GM08714 (cell line): ENCODE data around the gene DNAJC1.
"Not testable (repeated sequence)": the region's sequence is repeated elsewhere in the genome, so short reads cannot be mapped to it uniquely, and the experiment has no call there.

ENCODE experiments used
- H3K4me3 ChIP-seq: fragments of 200-500 bp; sonication (Bioruptor generic); 2 replicates; pipeline ENCODE4 v1.5.1; 2014; ENCODE audit warnings: mild to moderate bottlenecking, low read length, inconsistent platforms
- ZNF274 ChIP-seq: IDR thresholded peaks from 2 replicates; pipeline ENCODE4 v1.6.1; 2012; ENCODE audit warnings: mild to moderate bottlenecking, low read depth, low read length

Gene DNAJC1

GRCh38 chr10:22022257-22023032 is 18.9 kb upstream of the DNAJC1 start:
- TF ChIP-seq ZNF274, result no peak
- H3K4me3 ChIP-seq, result no peak overlapping the region

DNA sequence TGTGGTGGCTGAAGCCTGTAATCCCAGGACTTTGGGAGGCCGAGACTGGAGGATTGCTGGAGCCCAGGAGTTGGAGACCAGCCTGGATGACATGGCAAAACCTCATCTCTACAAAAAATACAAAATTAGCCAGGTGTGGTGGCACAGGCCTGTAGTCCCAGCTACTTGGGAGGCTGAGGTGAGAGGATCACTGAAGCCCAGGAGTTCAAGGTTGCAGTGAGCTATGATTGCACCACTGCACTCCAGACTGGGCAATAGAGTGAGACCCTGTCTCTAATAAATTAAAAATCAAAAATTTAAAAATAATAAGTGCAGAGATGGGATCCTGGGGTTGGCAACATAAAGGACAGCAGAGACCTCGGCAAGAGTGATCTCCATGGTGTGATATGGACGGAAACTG is 17.6 kb upstream of the DNAJC1 start:
- not testable (repeated sequence) for H3K4me3 ChIP-seq

GRCh38 chr10:22017283-22018020 is 13.9 kb upstream of the DNAJC1 start:
- no peak for TF ChIP-seq ZNF274

GRCh38 chr10:22016046-22016705 is 12.6 kb upstream of the DNAJC1 start:
- TF ChIP-seq ZNF274, result no peak
- no peak overlapping the region for H3K4me3 ChIP-seq

More at GRCh38 chr10:22017283-22018020, 13.9 kb upstream of the DNAJC1 start:
- no peak overlapping the region for H3K4me3 ChIP-seq

GRCh38 chr10:22010973-22011408 is 7.5 kb upstream of the DNAJC1 start:
- no peak for TF ChIP-seq ZNF274
- no peak overlapping the region for H3K4me3 ChIP-seq

DNA sequence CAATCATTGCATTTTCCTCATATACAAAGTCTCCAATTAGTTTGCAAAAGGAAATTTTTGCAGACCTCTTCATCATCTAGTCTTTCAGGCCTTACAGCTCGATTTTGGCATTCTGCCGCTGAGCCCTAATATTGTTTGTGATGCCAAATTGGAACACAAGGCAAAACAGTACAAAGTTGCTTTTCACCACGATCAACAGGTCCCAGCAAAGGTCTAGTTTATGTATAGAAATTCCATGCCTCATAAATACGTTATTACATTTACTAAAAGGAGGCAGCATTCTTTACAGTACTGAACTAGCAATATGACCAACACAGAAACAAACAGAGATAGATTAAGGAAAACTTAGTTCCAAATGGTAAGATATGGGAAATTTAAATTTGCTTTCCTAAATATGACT is 7.0 kb upstream of the DNAJC1 start:
- no peak overlapping the region for H3K4me3 ChIP-seq
- no peak for TF ChIP-seq ZNF274

DNA sequence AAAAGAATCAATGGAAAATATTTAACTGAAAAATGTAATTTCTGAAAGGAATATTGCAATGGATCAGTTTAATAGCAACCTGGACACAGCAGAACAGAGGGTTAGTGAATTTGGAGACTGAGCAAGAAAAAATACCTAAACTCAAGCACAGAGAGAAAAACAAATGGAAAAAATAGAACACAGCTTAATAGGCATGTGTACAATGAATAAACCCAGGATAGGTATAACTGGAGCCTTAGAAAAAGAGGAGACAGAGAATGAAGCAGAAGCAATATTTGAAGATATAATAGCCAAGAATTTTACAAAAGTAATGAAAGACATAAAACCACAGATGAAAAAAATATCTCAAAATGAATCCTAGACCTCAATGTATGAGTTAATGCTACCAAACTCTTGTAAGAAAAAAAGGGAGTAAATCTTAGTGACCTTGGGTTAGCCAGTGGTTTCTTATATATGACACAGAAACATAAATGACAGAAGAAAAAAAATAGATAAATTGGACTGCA is 2.9 kb upstream of the DNAJC1 start:
- no peak for TF ChIP-seq ZNF274
- H3K4me3 ChIP-seq, result no peak overlapping the region

GRCh38 chr10:22005763-22006162 is 2.2 kb upstream of the DNAJC1 start:
- no peak for TF ChIP-seq ZNF274
- H3K4me3 ChIP-seq, result no peak overlapping the region

- TF ChIP-seq ZNF274, result no peak
- H3K4me3 ChIP-seq, result peak overlapping the region; percentile 53; the same call in 1 of the 2 replicates
Measured at GRCh38 chr10:22003964-22004281, 393 bp upstream of the DNAJC1 start.

- H3K4me3 ChIP-seq, result peak overlapping the region; percentile 97
- no peak for TF ChIP-seq ZNF274
Measured at GRCh38 chr10:22002591-22003176, 846 bp downstream of the DNAJC1 start.

DNA sequence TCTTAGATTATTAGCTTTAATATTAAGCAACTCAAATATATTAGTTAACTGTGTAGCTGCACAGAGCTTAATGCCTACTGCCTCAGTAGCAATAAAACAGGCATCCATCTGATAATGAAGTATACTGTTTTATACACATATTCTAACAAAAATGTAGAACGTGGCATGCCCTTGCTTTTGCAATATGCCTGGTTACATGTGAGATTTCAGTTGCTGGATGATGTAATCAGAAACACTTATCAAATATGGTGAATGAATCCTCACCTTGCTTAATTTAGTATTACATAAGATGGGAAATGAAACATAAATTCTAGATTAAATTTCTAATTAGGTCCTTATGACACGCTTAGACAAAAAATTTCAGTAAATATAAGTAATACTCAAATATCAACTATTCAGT is 8.0 kb downstream of the DNAJC1 start:
- no peak overlapping the region for H3K4me3 ChIP-seq
- no peak for TF ChIP-seq ZNF274

DNA sequence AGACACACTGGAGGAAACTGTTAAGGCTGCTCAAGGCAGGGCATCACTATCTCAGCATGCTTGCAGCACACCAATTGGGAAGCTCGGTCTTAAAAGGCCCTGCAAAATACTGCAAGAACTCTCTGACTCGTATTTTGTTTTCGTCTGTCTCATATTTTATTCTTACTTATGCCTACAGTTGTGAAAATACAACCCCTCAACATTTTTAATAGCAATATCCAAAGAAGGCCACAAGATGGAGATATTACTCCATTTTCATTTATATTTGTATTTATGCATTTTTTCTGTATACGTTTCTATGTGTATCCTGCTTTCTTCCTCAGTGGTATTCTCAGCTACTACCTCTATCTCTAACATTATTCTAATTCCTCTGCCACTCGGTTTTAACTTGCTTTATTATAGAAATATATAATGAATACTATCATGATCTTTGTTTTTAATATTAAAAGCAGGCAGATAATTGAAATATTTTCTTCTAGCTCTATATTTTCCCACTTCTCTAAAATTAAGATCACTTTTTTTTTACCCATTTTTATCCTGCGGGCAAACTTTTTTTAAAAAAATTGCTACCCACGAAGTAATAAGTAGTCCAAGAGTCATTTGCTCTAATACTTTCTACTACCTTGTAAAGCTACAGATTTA is 10.0 kb downstream of the DNAJC1 start:
- no peak overlapping the region for H3K4me3 ChIP-seq
- no peak for TF ChIP-seq ZNF274

DNA sequence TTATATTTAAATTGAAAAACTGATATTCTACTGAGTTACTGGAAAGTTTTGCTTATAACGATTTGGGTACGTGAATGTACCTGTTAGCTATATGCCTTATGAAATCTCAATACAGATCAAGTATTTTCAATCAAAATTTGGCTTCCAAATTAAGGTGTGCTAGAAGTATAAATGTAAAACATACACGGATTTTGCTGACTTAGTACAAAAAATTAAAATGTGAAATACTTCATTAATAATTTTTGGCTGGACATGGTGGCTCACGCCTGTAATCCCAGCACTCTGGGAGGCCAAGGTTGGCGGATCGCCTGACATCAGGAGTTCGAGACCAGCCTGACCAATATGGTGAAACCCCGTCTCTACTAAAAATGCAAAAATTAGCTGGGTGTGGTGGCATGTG is 11.7 kb downstream of the DNAJC1 start:
- TF ChIP-seq ZNF274, result no peak

GRCh38 chr10:21990449-21990848 is 13.1 kb downstream of the DNAJC1 start:
- TF ChIP-seq ZNF274, result no peak
- H3K4me3 ChIP-seq, result no peak overlapping the region

More for the DNA sequence above, 11.7 kb downstream of the DNAJC1 start:
- no peak overlapping the region for H3K4me3 ChIP-seq
